NCI-H82 (cell line): ENCODE data around the gene TTYH3.

Experiments used
- DNase-seq: peaks from one replicate; lab custom pipeline; 2025; lab: John Stamatoyannopoulos, UW

TTYH3 gene

DNA sequence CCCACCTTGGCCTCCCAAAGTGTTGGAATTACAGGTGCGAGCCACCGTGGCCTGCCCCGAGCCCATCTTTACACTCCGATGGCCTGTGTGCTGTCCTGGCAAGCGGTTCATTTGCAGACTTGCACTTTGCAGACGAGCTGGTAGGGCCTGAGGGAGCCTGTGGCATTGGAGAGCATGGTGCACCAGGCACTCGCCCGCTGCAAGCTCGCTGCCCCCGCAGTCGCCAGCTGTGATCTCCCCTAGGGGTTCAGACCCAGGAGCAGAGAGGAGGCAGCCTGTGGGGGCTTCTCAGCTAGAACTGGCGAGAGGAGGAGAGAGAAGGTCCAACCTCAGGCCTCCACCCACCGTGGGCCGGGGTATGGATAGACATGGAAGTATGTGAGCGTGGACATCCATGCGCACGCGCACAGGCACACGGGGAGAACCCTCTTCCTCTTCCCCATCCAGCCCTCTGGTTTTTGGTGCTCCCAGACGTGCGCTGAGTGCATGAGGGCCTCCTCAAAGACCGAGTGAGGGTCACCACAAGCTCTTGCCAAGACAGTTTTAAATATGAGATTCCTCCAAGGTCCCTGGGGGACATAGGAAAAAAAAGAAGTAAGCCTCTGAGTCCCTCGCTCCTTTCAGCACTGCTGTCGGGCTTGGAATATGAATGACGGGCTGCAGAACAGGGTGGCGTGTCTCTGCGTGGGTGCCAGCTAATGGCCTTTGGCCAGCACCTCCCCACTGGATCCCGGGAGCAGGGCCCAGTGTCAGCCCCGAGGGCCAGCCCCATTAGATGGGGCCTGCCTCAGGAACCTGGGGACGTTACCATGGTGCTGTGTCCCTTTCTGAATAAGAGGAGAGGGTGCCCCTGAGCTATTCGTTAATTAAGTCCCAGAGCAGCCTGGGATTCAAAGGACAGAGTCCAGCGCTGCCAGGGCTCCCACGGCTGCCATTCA, 15.1 kb upstream of the TTYH3 start:
- DNase-seq: no peak

DNA sequence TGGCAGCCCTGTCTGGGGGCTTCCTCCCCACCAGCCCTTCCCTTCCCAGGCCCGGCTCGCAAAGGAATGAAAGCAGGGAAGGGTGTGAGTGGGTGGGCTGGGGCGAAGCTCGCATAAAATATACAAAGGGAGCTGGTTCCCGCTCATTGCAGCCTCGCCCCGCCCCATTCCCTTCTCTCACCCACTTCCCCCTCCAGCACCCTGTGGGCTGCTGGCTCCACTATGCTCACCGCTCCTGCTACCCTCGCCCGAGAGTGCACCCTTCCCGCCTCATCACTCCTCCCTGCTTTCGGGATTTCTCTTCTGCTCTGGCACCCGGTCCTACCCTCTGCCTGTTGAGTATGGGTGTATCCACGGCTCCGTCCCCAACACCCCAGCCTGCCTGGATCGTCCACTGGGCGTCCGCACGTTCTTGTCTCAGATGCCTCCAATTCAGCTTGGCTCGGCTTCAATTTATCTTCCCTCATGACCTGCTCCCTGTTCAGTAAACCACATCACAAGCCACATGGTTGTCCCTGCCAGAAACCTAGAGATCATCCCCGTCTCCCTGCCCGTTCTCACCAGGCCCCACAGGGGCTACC, 14.4 kb upstream of the TTYH3 start:
- DNase-seq: no peak

DNA sequence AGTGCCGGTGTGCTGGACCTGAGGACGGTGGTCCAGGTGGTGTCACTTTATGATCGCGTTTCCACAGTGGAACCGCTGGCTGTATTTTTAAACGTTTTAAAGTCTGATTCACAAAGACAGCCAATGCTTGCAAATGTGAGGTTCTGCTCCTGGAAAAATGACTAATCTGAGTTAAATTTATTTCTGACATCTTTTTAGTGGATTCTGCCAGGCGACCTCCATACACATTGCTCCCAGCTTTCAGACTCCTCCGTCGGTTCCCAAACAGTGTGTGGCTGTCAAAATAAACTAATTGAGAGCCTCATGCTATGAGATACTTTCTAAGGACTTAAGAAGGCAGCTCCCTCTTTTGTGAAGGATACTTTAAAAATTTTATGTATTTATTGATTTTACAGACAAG, 12.7 kb upstream of the TTYH3 start:
- no peak for DNase-seq

DNA sequence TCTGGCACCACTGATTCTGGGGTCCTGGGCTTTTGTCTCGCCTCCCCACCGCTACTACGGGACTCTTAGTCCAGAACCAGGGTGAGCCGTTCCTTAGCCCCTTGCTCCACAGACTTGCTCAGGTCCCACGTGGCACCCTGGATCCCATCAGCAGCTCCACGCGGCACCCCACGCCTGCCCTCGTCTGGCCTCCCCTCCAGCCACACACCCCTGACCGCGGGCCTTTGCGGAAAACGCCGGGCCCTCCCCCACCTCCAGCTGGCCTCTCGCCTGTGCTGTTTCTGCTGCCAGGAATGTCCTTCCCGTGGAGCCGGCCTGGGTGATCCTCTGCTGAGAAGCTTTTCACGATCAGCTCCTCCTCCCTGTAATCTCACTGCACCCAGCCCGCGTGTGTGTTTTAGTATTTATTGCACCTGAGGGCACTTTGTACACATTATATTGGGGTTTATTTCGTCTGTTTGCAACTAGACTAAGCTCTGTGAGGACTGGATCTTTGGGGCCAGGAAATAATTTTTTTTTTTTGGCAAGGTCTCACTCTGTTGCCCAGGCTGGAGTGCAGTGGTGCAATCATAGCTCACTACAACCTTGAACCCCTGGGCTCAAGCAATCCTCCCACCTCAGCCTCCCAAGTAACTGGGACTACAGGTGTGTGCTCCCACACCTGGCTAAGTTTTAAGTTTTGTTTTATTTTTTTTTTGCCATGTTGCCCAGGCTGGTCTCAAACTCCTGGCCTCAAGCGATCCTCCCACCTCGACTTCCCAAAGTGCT, 10.5 kb upstream of the TTYH3 start:
- DNase-seq: peak; percentile 81

- DNase-seq: peak; percentile 84
These were observed 9.7 kb upstream of the TTYH3 start for GRCh38 chr7:2621948-2622640.

DNA sequence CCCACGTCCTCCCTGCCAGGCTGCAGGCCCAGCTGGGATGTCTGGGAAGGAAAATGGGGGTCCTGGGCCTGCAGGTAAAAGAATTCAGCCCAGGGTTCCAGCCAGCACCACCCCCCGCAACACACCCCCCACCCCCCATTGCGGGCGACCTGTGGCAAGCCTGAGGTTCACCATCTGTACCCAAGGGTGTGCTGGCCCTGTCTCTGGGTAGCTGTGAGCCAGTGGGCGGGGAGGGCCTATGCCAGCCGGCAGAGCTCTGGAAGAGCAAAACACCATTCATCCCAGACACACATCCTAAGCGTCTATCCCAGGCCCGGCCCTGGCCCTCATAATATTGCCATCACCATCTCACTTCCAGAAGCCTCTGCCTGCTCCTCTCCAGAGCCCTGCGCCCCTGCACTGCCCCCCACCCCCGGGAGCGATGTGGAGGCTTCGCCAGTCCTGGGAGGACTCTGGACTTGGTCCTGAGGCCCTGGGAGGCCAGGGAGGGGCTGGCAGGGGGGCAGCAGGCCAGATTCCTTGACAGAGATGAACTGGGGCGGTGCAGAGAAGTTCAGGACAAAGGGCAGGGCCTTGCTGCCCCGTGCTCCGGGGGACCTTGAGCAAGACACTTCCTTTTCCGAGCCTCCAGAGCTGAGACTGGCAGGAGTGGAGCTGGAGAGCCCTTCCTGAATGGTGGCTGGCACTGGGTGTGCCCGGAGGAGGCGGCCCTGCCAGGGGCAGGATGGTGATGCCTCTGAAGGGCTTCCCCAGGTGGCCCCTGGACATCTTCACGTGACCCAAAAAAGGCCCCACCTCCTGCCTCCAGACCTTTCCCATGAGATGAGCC, 8.7 kb upstream of the TTYH3 start:
- DNase-seq: no peak

GRCh38 chr7:2623698-2624014, 8.1 kb upstream of the TTYH3 start:
- no peak for DNase-seq

- DNase-seq: no peak
These were observed 7.4 kb upstream of the TTYH3 start for GRCh38 chr7:2624293-2624886.

DNA sequence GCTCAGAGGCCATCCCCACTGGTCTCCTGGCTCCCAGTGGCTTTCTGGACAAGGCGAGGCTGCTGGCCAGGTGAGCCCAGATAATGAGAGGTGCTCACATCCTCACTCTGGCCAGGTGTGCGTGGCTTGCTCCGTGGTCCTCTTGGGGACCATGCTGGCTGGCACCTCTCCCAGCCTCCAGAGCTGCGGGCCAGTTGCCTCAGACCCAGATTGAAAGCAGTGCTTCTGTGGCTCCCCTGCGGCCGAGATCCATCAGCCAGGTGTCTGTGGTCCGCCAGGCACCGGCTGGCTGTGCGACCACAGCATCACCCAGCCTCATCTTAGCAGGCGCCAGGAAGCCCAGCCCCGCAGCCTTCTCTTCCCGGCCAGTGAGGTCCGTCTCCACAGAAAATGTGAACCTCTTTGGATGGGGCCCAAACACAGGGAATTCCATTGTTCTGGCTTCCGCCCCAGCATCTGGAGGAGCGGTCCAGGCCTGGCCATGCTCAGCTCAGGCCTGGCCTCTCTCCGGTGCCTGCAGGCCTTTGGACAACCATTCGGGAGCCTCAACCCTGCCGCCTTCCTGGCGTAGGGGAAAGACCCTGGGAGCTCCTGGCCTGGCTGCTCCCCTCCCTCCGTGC, 5.2 kb upstream of the TTYH3 start:
- DNase-seq: no peak

GRCh38 chr7:2627258-2628129, 4.3 kb upstream of the TTYH3 start:
- no peak for DNase-seq

DNA sequence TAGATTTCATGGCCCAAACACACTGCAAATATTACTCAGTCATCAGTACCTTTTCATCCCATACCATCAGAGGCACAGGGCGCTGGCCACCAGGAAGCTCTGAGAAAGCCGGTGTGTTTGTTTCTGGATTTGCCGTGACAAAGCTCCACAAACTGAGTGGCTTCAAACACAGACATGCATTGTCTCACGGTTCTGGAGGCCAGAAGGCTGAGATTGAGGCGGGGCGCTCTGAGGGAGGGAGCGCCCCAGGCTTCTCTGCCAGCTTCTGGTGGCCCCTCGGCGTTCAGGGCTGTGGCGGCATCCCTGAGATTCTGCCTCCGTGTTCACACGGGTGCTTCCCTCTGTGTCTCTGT, 3.7 kb upstream of the TTYH3 start:
- no peak for DNase-seq

DNA sequence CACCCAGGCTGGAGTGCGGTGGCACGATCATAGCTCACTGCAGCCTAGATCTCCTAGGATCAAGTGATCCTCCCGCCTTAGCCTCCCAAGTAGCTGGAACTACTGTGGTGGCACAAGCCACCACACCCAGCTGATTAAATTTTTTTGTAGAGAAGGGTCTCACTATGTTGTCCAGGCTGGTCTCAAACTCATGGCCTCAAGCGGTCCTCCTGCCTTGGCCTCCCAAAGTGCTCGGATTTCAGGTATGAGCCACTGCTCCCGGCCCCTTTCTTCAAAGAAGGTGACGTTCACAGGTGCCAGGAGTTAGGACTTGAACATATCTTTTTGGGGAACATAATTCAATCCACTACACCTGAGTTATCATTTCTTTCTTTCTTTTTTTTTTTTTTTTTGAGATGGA, 2.9 kb upstream of the TTYH3 start:
- no peak for DNase-seq

DNA sequence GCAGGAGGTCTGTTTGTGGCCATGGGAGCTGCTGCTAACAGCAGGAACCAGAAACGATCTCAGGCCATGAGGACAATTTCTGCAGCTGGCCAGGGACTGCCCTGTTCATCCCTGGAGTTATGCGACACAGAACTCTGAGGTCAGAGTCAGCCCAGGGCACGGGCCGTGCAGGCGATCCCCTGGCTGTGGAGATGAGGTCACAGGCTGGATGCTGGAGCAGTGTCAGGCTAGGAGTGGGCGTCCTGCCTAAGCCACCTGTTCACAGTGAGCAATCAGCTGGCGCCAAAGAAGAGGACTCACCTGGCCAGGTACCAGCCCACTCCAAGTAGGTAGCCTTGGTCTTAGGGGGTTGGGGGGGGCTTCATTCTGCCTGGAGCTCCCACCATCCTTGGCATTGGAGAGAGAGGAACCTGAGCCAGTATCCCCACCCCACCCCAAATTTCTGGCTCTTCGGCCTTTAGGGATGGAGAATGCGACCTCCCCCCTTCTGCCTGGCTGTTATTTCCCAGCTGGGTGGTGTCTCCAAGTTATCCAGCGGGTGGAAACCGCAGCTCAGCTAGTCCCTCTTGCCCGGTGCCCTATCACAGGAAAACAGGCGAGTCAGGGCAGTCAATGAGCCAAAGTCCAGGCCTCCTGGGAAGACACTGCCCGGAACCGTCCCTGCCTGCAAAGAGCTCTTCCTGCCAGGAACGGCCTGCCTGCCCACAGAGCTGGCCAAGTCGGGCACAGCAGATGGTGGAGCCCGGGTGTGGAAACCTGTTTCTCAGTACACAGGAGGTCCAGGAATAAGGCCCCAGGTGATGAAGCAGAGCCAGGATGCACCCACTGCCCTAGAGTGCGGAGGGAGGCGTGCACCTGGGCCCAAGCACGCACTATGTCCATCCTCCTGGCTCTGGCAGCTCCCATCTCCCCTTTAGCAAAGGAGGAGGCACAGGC, 1.8 kb upstream of the TTYH3 start:
- no peak for DNase-seq

DNA sequence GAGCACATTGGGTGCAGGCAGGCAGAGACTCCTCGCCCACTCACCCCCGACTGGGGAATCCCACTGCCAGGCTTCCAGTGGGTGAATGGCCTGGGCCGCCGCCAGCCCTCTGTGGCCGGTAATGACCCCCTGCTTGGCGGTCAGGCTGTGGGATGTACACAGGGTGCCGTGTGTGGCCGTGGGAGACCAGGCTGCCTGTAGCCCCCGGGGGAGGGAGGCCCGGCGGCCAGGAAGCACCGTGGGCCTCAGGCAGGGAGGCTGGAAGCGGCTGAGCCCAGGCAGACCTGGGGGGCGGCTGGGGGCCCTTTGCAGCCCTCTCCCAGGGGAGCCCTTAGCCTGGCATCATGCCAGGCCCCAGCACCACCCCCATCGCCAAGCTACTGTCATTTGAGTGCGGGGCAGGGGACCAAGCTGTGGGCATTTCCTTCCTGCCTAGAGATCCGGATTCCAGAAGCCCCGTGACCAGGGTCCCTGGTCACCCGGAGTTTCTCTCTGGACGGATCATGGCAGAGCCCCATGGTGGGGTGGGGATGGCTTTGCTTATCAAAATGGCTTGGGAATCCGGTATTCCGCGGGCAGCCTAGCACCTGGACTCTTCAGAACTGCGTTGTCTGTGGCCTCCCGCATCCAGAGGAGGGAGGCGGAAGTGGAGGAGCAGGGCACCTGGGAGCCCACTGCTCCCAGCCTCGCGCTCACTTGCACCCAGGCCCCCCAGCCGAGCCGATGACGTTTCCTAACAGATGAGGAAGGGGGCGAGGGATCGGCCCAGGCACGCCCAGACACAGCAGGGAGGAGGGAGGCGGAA, 1.1 kb downstream of the TTYH3 start:
- peak; percentile 53 for DNase-seq

DNA sequence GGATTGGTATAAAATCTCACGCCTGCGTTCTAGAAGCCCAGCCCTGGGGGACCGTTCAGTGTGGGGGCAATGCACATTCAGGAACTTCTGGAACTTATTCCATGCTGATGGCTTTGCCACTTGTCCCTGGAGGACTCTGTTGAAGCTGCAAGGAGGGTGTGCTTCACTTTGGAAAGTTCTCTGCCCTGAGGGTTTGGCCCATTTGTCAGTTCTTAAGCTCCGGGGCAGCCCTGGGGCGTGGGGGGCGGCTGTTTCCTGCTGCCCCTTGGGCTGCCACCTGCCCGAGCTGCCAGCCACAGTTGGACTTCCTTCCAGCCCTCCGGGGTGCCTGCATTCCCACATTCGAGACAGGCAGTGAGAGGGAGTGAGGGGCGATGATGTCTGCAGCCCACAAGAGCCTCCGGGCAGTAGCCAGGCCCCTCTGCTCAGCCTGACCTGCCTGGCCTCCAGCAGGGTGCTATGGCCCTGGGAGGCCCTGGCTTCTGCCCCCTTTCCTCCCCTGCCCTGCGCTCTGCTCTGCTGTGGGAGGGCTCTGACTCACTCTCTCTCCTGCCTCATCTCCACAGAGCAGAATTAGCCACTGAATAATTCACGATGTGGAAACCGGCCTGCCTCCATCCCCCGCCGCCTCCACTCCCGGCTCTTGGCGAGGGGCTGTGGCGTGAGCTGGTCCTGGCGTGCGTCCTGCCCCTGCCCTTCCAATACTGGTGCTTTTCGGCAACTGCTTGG, 1.9 kb downstream of the TTYH3 start:
- no peak for DNase-seq

- no peak for DNase-seq
These were observed 2.7 kb downstream of the TTYH3 start for GRCh38 chr7:2634267-2635145.
